CD4-positive, alpha-beta T cell treated with Interleukin-4 for 1 hour (primary cell): ENCODE measurements around the gene RCAN3.

Experiments
- DNase-seq, 2 donors: peaks; one replicate each; pipeline ENCODE4 v3.0.0-alpha.2; 2020 to 2022

The RCAN3 gene

GRCh38 chr1:24553931-24554330, 51.3 kb downstream of the RCAN3 start:
- no peak for DNase-seq

DNA sequence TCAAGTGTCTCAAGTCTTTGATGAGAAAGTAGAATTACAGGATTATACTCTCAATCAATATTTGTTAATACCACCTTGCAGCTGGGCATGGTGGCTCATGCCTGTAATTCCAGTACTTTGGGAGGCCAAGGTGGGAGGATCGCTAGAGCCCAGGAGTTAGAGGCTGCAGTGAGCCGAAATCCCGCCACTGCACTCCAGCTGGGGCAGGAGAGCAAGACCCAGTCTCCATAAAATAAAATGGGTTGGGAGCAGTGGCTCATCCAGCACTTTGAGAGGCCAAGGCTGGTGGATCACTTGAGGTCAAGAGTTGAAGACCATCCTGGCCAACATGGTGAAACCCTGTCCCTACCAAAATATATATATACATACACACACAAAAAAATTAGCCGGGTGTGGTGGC, 52.1 kb downstream of the RCAN3 start:
- DNase-seq = no peak

DNA sequence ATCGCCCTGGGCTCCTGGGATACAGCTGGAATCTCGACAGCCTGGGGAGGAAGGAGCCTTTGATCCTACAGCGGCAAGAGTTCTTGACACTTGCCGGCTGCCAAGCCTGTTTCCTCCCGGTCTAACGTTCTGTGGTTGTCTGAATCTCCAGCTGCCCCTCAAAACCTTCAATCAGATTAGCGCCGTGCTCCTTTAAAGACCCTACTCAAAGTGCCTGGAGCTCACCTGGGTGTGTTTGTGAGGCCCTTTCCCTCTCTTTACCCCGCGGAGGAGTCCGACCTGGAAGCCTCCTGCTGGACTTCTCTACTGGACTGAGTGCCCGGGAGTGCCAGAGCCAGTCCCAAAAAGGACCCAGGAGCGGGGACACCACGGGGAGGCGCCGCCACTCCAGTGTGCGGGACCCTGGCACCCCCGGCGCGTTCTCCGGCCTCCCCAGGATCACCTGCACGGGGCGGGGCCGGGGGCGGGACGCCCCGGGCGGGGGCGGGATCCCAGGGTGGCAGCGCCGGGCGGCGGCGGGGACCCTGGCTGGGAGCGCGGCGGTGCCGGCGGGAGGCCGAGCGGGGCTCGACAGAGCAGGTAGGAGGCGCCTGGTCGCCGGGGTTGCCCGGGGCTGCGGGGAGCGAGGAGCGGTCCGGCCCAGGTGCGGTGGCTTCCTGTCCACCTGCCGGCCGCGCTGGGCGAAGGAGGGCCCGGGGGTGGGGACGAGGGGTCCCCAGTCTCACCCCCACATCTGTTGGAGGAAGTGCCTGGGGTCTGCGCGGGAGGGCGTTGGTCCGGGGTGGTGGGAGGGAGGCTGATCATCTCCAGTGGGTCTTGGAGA, 53.2 kb downstream of the RCAN3 start, which contains the start of gene NCMAP:
Gene NCMAP (plus strand): TSS at position 497 of the 823 bp plus-strand sequence. CDS start 39,344 bp downstream, outside the sequence.
- peak; percentile 18 to 52 for DNase-seq

GRCh38 chr1:24556414-24556795, 53.8 kb downstream of the RCAN3 start:
- DNase-seq = no peak

GRCh38 chr1:24557220-24557619, 54.6 kb downstream of the RCAN3 start:
- no peak for DNase-seq

DNA sequence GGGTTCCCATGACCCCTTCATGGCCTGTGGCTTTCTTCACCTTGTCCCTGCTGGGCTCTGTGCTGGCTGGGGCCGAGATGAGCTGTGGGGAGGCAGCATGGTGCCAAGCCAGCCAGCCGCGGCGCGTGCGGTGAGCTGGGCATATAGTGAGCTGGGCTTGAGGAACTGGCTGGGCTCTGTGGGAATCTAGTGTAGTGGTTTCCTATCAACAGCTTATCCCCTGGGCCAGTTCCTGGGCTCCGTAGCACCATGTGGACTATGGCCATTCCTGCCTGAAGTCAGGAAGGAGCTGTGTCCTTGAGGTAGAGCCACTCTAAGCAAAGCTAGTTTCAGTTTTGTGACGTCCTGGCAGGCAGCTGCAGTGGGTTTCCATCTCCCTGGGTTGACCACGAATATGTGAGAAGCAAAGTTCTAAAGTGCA, 55.1 kb downstream of the RCAN3 start:
- no peak for DNase-seq

GRCh38 chr1:24558455-24558854, 55.8 kb downstream of the RCAN3 start:
- no peak for DNase-seq

GRCh38 chr1:24558902-24559791, 56.5 kb downstream of the RCAN3 start:
- peak in 1 of 2 donors; percentile 14 for DNase-seq

DNA sequence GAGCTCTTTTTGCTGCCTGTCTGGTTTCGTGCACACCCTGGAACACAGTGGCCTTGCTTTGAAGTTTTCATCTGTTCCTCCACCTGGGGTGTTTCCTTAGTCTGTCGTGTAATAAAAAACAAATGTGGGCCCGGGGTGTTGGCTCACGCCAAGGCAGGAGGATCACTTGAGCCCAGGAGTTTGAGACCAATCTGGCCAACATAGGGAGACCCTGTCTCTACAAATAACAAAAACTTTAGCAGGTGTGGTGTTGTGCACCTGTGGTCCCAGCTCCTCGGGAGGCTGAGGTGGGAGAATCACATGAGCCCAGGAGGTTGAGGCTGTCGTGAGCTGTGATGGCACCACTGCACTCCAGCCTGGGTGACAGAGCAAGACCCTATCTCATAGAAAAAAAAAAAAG, 57.7 kb downstream of the RCAN3 start:
- DNase-seq = no peak

DNA sequence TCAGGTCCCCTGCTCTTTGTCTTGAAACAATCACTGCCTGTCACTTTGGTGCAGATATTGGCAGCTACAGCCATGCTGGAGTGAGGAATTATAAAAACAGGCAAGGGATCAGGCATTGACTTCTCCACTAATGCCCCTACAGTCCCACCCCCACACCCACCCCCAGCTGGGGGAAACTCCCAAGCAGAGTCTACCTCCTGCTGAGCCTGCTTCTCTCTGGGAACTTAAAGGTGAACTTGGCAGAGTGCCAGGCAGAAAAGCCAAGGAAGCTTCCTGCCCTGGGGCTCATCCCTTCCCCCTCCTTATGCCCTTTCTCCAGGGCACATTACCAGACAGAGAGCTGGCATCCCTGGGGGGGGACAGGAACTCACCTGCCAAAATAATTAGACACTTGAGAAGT, 60.0 kb downstream of the RCAN3 start:
- no peak for DNase-seq

GRCh38 chr1:24564695-24565094, 62.1 kb downstream of the RCAN3 start:
- no peak for DNase-seq

DNA sequence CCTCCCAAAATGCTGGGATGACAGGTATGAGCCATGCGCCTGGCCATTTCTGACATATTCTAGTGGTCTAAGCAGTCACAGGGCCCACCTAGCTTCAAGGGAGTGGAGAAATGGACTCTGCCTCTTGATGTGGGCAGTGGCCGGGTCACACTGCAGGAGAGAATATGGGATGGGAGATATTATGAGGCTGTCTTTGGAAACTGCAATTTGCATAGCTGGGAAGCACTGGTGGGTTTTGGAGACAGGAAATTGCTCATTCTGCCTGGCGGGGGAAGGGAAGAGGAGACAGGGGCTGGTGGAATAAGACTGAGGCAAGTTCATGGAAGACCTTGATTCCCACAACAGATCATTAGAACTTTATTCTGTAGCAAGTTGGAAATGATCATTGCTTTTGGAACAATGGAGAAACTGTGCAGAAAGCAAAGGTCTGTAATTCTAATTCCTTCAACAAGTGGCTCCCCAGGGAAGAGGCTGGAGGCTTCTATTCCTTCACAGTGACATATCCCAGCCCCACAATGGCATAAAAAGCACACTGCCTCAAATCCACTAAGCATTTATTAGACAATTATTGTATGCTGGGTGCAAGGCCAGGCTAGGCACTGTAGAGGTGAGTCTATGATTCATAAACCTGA, 63.7 kb downstream of the RCAN3 start:
- no peak for DNase-seq

DNA sequence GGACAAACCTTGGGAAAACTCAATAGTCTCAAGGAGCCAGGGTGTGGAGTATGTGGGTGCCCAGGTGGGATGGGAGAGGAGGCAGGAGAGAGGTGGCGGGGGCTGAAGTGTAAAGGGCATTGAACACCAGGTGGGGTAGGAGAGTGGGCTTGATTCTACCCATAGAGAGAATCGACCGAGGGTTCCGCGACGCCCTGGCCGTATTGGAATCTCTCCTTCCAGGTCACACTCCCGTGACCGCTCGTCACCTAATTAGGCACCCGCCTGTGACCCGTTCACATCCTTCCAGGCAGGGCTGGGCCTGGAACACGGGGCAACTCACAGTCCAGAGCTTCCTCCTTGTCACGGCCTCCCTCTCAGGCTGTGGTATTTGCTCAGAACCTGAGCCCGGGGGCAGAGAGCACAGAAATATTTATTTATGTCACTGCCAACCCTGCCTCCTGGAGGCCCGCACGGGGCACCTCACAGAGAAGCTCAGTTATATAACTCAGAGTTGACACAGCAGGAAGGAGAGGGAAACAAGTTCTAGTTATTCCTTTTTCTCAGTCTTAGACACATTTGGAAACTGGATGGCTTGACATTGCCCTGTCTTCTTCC, 65.3 kb downstream of the RCAN3 start:
- DNase-seq = peak in 1 of 2 donors; percentile 13

GRCh38 chr1:24568475-24568874, 65.8 kb downstream of the RCAN3 start:
- no peak for DNase-seq

GRCh38 chr1:24570265-24571125, 67.9 kb downstream of the RCAN3 start:
- DNase-seq = no peak

GRCh38 chr1:24572301-24572700, 69.7 kb downstream of the RCAN3 start:
- DNase-seq = no peak

GRCh38 chr1:24575905-24576587, 73.4 kb downstream of the RCAN3 start:
- no peak for DNase-seq

DNA sequence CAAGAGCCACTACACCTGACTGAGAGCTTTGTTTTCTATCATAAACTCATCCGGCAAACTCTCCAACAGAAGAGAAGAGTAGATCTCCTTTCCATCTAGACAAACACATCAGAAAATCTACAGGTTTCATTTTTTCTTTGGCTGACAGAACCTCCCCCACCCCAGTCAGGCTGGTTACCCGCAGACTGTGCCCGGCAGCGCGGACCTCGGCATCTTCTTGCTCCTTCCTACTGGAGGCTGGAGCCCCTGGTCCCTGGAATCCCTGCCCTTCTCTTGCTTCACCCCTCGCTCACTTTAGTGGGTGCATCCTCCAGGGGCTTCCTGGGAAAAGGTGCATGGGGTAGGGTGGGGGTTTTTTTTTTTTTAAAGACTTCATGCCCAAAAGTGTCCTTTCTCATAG, 76.2 kb downstream of the RCAN3 start:
- no peak for DNase-seq

DNA sequence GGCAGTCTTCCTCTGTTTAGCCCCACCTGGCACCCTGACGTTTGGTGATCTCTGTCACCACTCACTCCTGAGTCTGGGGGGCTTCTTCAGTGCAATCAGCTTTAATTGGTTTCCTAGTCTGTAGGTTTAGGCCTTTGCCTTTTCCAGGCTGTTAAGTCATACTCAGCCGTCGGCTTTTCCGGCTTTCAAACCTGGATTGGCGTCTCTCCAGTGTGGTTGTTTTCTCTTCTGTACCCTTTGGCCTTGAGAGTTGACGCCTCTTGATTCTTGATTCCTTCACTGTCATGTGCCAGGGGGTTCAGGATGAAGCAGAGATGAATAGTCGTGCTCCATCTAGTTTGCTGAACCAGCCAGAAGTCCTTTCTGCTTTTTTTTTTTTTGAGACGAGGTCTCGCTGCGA, 78.1 kb downstream of the RCAN3 start:
- no peak for DNase-seq

- DNase-seq = no peak
Measured at GRCh38 chr1:24584171-24584647, 81.6 kb downstream of the RCAN3 start.

GRCh38 chr1:24586119-24586518, 83.5 kb downstream of the RCAN3 start:
- no peak for DNase-seq
